SK-N-SH treated with all-trans-retinoic acid at 6 μM for 48 hours (cell line): ENCODE measurements around the gene CUL5.

ENCODE experiments used
- ATAC-seq: fragments of 200-7000 bp; cut with Tn5 transposase; 3 replicates; pipeline ENCODE4 v1.9.1; 2020; ENCODE audit warnings: mild to moderate bottlenecking, moderate library complexity
- BACH2 ChIP-seq: fragments of 250-450 bp; sonication (Bioruptor Pico); IDR thresholded peaks from 2 replicates; pipeline ENCODE4 v1.9.0; 2021; ENCODE audit warnings: mild to moderate bottlenecking, borderline replicate concordance
- CREB5 ChIP-seq: fragments of 250-450 bp; sonication (Bioruptor Pico); IDR thresholded peaks from 2 replicates; pipeline ENCODE4 v1.5.1; 2020; ENCODE audit warnings: low read depth, mild to moderate bottlenecking, moderate library complexity
- CSDC2 ChIP-seq: fragments of 250-450 bp; sonication (Bioruptor Pico); IDR thresholded peaks from 2 replicates; pipeline ENCODE4 v1.5.0; 2020; ENCODE audit warnings: mild to moderate bottlenecking, moderate library complexity
- CSRNP3 ChIP-seq: fragments of 250-450 bp; sonication (Bioruptor Pico); IDR thresholded peaks from 2 replicates; pipeline ENCODE4 v1.5.1; 2021; ENCODE audit warnings: mild to moderate bottlenecking, moderate library complexity
- ESRRG ChIP-seq: fragments of 250-450 bp; sonication (Bioruptor Pico); IDR thresholded peaks from 2 replicates; pipeline ENCODE4 v1.6.1; 2021; ENCODE audit warnings: mild to moderate bottlenecking
- GLIS3 ChIP-seq: fragments of 250-450 bp; sonication (Bioruptor Pico); IDR thresholded peaks from 2 replicates; pipeline ENCODE4 v1.5.0; 2020; ENCODE audit warnings: mild to moderate bottlenecking, moderate library complexity
- ISL1 ChIP-seq: fragments of 250-450 bp; sonication (Bioruptor Pico); IDR thresholded peaks from 2 replicates; pipeline ENCODE4 v2.1.2; 2022; ENCODE audit warnings: mild to moderate bottlenecking, moderate library complexity
- OSR1 ChIP-seq: fragments of 250-450 bp; sonication (Bioruptor Pico); IDR thresholded peaks from 2 replicates; pipeline ENCODE4 v1.8.0; 2022; ENCODE audit warnings: moderate library complexity, mild to moderate bottlenecking, inconsistent platforms
- PATZ1 ChIP-seq: fragments of 250-450 bp; sonication (Bioruptor Pico); IDR thresholded peaks from 2 replicates; pipeline ENCODE4 v1.8.0; 2020; ENCODE audit warnings: mild to moderate bottlenecking, moderate library complexity, borderline replicate concordance
- POU6F1 ChIP-seq: fragments of 250-450 bp; sonication (Bioruptor Pico); IDR thresholded peaks from 2 replicates; pipeline ENCODE4 v1.8.0; 2021; ENCODE audit warnings: low read depth, mild to moderate bottlenecking, moderate library complexity, borderline replicate concordance
- RARB ChIP-seq: fragments of 250-450 bp; sonication (Bioruptor Pico); IDR thresholded peaks from 2 replicates; pipeline ENCODE4 v1.8.0; 2021; ENCODE audit warnings: mild to moderate bottlenecking, moderate library complexity
- SNAI2 ChIP-seq: fragments of 250-450 bp; sonication (Bioruptor Pico); IDR thresholded peaks from 2 replicates; pipeline ENCODE4 v1.5.0; 2020; ENCODE audit warnings: mild to moderate bottlenecking, moderate library complexity
- TCF4 ChIP-seq: fragments of 250-450 bp; sonication (Bioruptor Pico); IDR thresholded peaks from 2 replicates; pipeline ENCODE4 v1.8.0; 2021; ENCODE audit warnings: mild to moderate bottlenecking, moderate library complexity, borderline replicate concordance
- TOX ChIP-seq: fragments of 250-450 bp; sonication (Bioruptor Pico); IDR thresholded peaks from 2 replicates; pipeline ENCODE4 v1.8.0; 2021; ENCODE audit warnings: mild to moderate bottlenecking, moderate library complexity, borderline replicate concordance
- TSHZ2 ChIP-seq: fragments of 250-450 bp; sonication (Bioruptor Pico); IDR thresholded peaks from 2 replicates; pipeline ENCODE4 v1.5.0; 2020; ENCODE audit warnings: mild to moderate bottlenecking, moderate library complexity
- ZC3H10 ChIP-seq: fragments of 250-450 bp; sonication (Bioruptor Pico); IDR thresholded peaks from 2 replicates; pipeline ENCODE4 v1.5.1; 2021; ENCODE audit warnings: mild to moderate bottlenecking, moderate library complexity
- ZFP3 ChIP-seq: fragments of 250-450 bp; sonication (Bioruptor Pico); IDR thresholded peaks from 2 replicates; pipeline ENCODE4 v1.5.0; 2020; ENCODE audit warnings: mild to moderate bottlenecking, moderate library complexity
- ZFP30 ChIP-seq: fragments of 450-650 bp; formaldehyde crosslinking; IDR thresholded peaks from 2 replicates; pipeline ENCODE4 v1.5.0; 2022; ENCODE audit warnings: mild to moderate bottlenecking, moderate library complexity
- ZNF565 ChIP-seq: fragments of 450-650 bp; formaldehyde crosslinking; conservative IDR thresholded peaks from 2 replicates; pipeline ENCODE4 v1.5.0; 2020; ENCODE audit warnings: low read depth, mild to moderate bottlenecking, moderate library complexity
- ZNF70 ChIP-seq: fragments of 450-650 bp; formaldehyde crosslinking; IDR thresholded peaks from 2 replicates; pipeline ENCODE4 v1.5.0; 2020; ENCODE audit warnings: mild to moderate bottlenecking, moderate library complexity
- ZNF8 ChIP-seq: fragments of 450-650 bp; formaldehyde crosslinking; IDR thresholded peaks from 2 replicates; pipeline ENCODE4 v1.5.0; 2020; ENCODE audit warnings: mild to moderate bottlenecking, moderate library complexity

Gene CUL5

GRCh38 chr11:108012139-108012725 is 3.5 kb downstream of the CUL5 start:
- ATAC-seq = no peak
- TF ChIP-seq CREB5 (CRISPR knock-in tag) = no peak
- TF ChIP-seq ZFP30 (CRISPR knock-in tag) = no peak
- no peak for TF ChIP-seq RARB (CRISPR knock-in tag)
- TF ChIP-seq ESRRG (CRISPR knock-in tag) = no peak
- no peak for TF ChIP-seq GLIS3 (CRISPR knock-in tag)
- no peak for TF ChIP-seq ZFP3 (CRISPR knock-in tag)
- no peak for TF ChIP-seq PATZ1 (CRISPR knock-in tag)
- no peak for TF ChIP-seq ZNF565 (CRISPR knock-in tag)
- no peak for TF ChIP-seq SNAI2 (CRISPR knock-in tag)
- TF ChIP-seq OSR1 (CRISPR knock-in tag) = no peak
- TF ChIP-seq TCF4 = no peak
- no peak for TF ChIP-seq BACH2 (CRISPR knock-in tag)
- TF ChIP-seq POU6F1 = no peak
- TF ChIP-seq TOX (CRISPR knock-in tag) = no peak
- no peak for TF ChIP-seq ISL1 (CRISPR knock-in tag)
- no peak for TF ChIP-seq TSHZ2 (CRISPR knock-in tag)
- TF ChIP-seq ZC3H10 (CRISPR knock-in tag) = no peak
- TF ChIP-seq ZNF8 = no peak

GRCh38 chr11:108016647-108017046 is 7.9 kb downstream of the CUL5 start:
- ATAC-seq = no peak
- TF ChIP-seq ZNF70 (CRISPR knock-in tag) (no peak), TCF4 (no peak), CSDC2 (no peak), CREB5 (CRISPR knock-in tag) (no peak), ZFP30 (CRISPR knock-in tag) (no peak), TSHZ2 (CRISPR knock-in tag) (no peak), TOX (CRISPR knock-in tag) (no peak), ZC3H10 (CRISPR knock-in tag) (no peak), BACH2 (CRISPR knock-in tag) (no peak), ISL1 (CRISPR knock-in tag) (no peak), ZNF8 (no peak), ZNF565 (CRISPR knock-in tag) (no peak), SNAI2 (CRISPR knock-in tag) (no peak), POU6F1 (no peak), ZFP3 (CRISPR knock-in tag) (no peak), CSRNP3 (CRISPR knock-in tag) (no peak)
